GM12874 (cell line): ENCODE data around the gene CCDC34.

Experiments
- TF ChIP-seq, protein P1 (sequence below): IDR thresholded peaks from 2 replicates; pipeline ENCODE4 v1.5.1; 2011; ENCODE audit warnings: low read depth, mild to moderate bottlenecking, control low read depth, low read length, moderate library complexity; ENCODE audit not compliant: insufficient read depth

CCDC34 gene

DNA sequence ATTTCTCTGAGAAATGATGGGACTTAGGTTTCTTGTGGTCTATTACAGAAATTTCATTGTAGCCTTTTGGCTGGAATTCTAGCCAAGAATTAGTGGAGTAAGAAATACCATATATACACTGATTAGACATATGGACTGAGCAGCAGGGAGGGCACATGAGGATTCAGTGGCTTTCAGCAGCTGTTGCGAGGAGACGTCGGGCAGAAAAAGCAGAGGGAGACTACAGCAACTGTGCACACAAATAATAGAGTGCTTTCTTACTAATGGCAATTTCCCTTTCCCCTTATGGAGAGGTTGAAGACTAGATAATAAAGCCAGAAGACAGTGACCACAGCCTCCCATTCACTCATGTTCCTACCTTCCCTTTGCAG lies 35.4 kb upstream of the CCDC34 start:
- TF ChIP-seq, protein P1, sequence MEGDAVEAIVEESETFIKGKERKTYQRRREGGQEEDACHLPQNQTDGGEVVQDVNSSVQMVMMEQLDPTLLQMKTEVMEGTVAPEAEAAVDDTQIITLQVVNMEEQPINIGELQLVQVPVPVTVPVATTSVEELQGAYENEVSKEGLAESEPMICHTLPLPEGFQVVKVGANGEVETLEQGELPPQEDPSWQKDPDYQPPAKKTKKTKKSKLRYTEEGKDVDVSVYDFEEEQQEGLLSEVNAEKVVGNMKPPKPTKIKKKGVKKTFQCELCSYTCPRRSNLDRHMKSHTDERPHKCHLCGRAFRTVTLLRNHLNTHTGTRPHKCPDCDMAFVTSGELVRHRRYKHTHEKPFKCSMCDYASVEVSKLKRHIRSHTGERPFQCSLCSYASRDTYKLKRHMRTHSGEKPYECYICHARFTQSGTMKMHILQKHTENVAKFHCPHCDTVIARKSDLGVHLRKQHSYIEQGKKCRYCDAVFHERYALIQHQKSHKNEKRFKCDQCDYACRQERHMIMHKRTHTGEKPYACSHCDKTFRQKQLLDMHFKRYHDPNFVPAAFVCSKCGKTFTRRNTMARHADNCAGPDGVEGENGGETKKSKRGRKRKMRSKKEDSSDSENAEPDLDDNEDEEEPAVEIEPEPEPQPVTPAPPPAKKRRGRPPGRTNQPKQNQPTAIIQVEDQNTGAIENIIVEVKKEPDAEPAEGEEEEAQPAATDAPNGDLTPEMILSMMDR: no peak

DNA sequence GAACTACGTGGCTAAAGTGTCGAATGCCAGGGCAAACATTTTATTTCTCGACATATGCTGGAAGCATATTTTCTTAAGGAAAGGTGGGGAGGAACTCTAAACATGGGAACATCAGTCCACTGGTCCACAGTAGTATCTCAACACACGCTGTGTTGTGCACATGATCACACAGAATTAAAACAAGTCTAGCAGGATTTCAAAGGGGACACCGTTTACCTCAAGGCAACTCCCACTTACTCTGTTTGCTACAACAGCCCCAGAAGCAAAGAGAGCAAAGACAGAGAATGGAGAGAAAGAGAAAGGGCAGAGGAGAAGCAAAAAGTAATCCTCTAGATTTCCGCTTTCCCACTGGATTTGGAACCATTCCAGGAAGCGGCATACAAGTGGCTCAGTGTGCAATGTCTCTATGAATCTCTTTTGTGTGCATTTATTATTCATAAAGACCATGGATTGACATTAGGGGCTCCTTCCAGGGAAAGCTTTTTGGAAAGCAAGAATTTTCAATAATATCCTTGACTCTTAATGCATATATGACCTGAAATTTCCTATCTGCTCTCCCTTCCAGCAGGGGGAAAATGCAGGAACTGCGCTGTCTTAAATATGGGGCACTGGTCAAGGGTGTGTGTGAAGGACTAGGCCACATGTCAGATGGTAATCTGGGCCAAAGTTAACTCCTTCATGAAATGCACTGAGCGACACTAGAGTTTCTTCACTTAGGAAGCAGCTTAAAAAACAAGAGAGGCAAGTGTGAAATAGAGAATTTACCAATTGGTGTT lies 34.8 kb upstream of the CCDC34 start:
- TF ChIP-seq, protein P1: no peak

DNA sequence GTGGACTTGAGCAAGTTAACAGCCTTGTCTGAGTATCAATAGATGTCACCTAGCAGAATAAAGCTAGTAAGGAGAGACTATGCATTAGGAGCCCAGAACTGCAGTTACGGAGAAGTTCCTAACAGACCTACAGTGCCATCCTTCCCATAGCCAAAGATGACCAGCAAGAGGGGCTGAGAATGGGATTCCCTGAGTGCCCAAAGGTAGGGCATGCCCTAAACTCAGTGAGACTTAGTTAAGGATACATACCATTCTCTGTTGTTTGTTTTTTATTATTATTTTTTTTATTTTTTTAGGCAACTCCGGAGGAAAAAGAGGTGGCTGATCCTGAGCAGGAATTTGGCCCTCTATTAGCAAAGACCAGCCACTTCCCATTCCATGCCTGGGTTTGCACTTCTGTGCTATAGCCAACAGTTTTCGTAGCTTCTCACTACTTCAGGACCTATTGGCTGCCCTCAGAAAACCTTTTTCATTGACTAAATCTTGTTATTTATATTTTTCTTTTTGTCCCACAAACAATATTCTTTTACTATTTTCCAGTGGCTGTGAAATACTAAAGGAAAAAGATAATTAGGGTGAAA lies 33.3 kb upstream of the CCDC34 start:
- TF ChIP-seq, protein P1: no peak

DNA sequence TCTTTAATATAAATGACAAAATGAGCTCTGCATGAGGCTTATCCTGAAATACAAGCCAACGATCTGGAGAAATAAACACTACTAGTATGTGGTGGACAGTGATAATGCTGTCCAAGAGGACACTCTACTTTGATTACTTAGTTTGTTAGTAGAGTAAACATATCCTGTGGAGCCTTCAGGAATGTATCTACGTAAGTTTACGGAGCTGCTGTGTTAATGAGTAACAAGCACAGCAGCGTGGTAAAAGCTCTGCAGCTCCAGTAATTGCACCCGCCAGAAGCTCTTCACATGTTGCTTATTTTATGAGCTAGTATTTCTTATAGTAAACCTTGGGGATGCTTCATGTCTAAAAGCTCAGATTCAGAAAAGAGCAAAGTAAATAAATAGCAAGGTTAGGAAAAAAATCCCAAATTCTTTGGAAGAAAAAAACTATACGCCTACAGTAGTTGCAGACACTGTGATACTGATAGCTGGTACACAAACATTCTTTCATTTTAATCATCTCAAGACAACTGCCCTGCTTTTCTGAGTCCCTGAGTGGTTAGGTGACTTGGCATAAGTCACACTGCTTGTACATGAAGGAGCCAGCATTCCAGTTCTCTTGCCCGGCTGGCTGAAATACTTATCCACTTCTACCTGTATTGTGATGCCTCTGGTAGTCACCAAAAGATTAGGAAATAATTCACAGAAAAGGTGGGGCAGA lies 32.7 kb upstream of the CCDC34 start:
- TF ChIP-seq, protein P1: no peak

DNA sequence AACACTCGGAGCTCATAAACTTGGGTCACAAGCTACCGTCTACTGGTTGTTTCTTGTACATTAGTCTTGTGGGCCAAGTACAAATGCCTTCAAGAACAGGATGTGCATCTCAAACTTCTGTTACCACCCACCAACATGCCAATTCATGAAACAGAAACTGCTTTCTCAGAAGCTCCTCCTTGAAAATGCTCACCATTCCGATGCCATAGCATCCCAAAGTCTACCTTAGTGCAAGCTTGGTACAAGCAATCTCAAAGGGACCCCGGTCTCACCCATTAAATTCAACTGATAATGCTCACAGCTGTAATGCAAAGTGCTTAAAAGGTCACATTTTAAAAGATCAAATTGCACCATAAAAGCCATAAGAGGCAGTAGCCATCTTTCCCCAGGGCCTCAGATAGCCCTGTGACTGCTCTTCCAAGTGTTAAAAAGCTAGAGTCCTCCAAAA lies 31.8 kb upstream of the CCDC34 start:
- TF ChIP-seq, protein P1: no peak

DNA sequence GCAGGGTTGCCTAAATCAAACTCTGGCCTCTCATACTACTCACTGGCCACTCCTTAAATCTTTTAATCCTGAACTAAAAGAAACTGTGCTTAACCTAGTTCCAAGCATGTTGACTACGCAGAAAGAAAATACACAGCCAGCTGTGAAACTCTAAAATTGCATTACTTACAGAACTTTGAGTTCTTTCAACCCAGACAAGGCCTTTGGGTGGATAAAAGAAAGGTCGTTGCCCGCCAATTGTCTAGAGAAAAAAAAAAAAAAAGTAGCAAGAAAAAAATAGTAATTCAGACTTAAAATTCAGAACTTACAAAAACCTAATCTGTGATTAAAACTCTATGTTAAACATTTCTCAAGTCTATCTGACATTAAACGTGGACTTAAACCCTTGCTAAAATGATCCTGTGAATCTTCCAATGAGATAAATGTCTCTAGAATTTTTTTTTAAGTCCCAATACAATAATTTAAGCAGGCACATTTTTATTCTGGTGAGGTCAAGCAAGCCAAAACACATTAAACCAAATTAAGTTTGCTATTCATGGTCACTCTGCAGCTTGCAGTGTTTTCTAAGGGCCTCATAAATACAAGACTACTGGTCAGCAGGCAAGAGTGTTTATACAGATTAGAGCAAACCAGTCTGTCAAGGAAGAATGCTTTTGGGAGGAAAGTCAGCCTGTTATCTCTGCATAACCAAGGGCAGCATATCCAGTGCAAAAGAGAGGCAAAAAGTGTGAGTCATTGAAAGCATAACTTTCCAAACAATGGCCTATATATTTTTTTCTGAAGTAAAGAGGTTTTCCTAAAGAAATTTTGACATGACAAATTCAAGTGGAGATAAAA lies 29.5 kb upstream of the CCDC34 start:
- TF ChIP-seq, protein P1: no peak
